HepG2 (cell line): ENCODE results near the gene KLF16. TPM values are rescaled to one million over a fixed set of nuclear protein-coding genes. Genes with fewer than 3 reads are reported as not detected.

ENCODE experiments used
- ATAC-seq: fragments of 200-7000 bp; cut with Tn5 transposase; 3 replicates; pipeline ENCODE4 v1.9.1; 2020; ENCODE audit warnings: mild to moderate bottlenecking, moderate library complexity
- BruUV-seq: library from RNA; stranded (reverse); fragments of 400-500 nt; replicated peaks from 2 replicates; lab custom pipeline; 2021; lab: Mats Ljungman, UMichigan
- CTCF ChIA-PET: fragments of 300-600 bp; formaldehyde crosslinking; extraction: SDS; loops from one replicate; lab custom pipeline; 2021; ENCODE audit warnings: low total read pairs, inconsistent platforms, low intra/inter-chr PET ratio; lab: Yijun Ruan, JAX
- POLR2A ChIA-PET: fragments of 350-600 bp; sonication (Branson Sonifier 250); formaldehyde crosslinking; loops from one replicate; lab custom pipeline; 2020; ENCODE audit warnings: antibody characterized with exemption, inconsistent platforms; lab: Yijun Ruan, JAX
- DNase-seq: peaks from one replicate; pipeline ENCODE4 v3.0.0-alpha.2; 2015; ENCODE audit warnings: low spot score
- FAIRE-seq: peaks from 3 replicates; lab custom pipeline; 2011; peaks lifted over from hg19 to GRCh38; lab: Jason Lieb, UNC
- H2AFZ ChIP-seq: one replicate; pipeline ENCODE4 v1.6.1; 2011; ENCODE audit warnings: low read length, inconsistent platforms
- H3K27ac ChIP-seq: fragments of 300-600 bp; 3 replicates; pipeline ENCODE4 v1.8.0; 2011; ENCODE audit warnings: mixed run types, mild to moderate bottlenecking, mixed read lengths, low read length, inconsistent platforms; ENCODE audit not compliant: insufficient read depth; ENCODE audit errors: extremely low read length
- H3K27me3 ChIP-seq, 2 experiments: fragments of 200-600 bp in 1 of 2; 2 replicates in 1 of 2; 3 replicates in 1 of 2; pipeline versions ENCODE4 v1.6.0 to v1.8.0; 2011; ENCODE audit warnings: low read length in 2 of 2, mild to moderate bottlenecking in 2 of 2, moderate library complexity in 2 of 2, inconsistent platforms in 1 of 2; ENCODE audit not compliant: insufficient read depth in 2 of 2, control insufficient read depth in 1 of 2
- H3K36me3 ChIP-seq, 2 experiments: fragments of 200-600 bp in 1 of 2; replicated peaks in 1 of 2; 2 replicates in 1 of 2; 3 replicates in 1 of 2; pipeline versions ENCODE4 v1.5.1 to v1.8.0; 2011; ENCODE audit warnings: low read length in 2 of 2, inconsistent platforms in 1 of 2; ENCODE audit not compliant: insufficient read depth in 2 of 2, control insufficient read depth in 1 of 2
- H3K4me1 ChIP-seq: 2 replicates; pipeline ENCODE4 v1.5.1; 2012; ENCODE audit warnings: low read length, inconsistent platforms; ENCODE audit not compliant: insufficient read depth
- H3K4me2 ChIP-seq: 2 replicates; pipeline ENCODE4 v1.6.0; 2011; ENCODE audit warnings: low read depth, low read length, inconsistent platforms
- H3K4me3 ChIP-seq, 3 experiments: fragments of 200-600 bp in 1 of 3; sonication (generic), shearing (Covaris generic) in 1 of 3; replicated peaks in 1 of 3; 2 replicates each; pipeline ENCODE4 v1.5.1; 2011 to 2016; ENCODE audit warnings: low read length in 3 of 3, inconsistent platforms in 2 of 3, low read depth in 2 of 3, mild to moderate bottlenecking in 2 of 3, control low read depth in 1 of 3, mixed read lengths in 1 of 3; ENCODE audit not compliant: insufficient read depth in 1 of 3
- H3K79me2 ChIP-seq: one replicate; pipeline ENCODE4 v1.6.1; 2011; ENCODE audit warnings: low read length, inconsistent platforms; ENCODE audit not compliant: insufficient read depth
- H3K9ac ChIP-seq: 2 replicates; pipeline ENCODE4 v1.6.0; 2011; ENCODE audit warnings: mild to moderate bottlenecking, low read depth, low read length, inconsistent platforms; ENCODE audit not compliant: insufficient read depth
- H3K9me3 ChIP-seq: 2 replicates; pipeline ENCODE4 v1.5.1; 2012; ENCODE audit warnings: mild to moderate bottlenecking, low read length
- H4K20me1 ChIP-seq: 2 replicates; pipeline ENCODE4 v1.6.0; 2011; ENCODE audit warnings: inconsistent platforms, mild to moderate bottlenecking, low read length, moderate library complexity; ENCODE audit not compliant: insufficient read depth
- ATF4 ChIP-seq, 2 experiments: fragments of 450-650 bp in 1 of 2; sonication (generic) in 1 of 2; formaldehyde crosslinking; IDR thresholded peaks; 2 replicates each; pipeline versions ENCODE4 v1.5.0 to v1.8.0; 2020 to 2022; ENCODE audit warnings: mild to moderate bottlenecking in 1 of 2, missing genetic modification reagents in 1 of 2
- CHD2 ChIP-seq: IDR thresholded peaks from 2 replicates; pipeline ENCODE4 v1.6.1; 2011; ENCODE audit warnings: low read depth, low read length, improper control_type of control experiment
- DNMT3B ChIP-seq: conservative IDR thresholded peaks from 2 replicates; pipeline ENCODE4 v1.6.1; 2016; ENCODE audit warnings: missing biosample characterization, control low read depth
- ETS1 ChIP-seq: sonication (generic); formaldehyde crosslinking; IDR thresholded peaks from 2 replicates; pipeline ENCODE4 v1.4.0; 2020; ENCODE audit warnings: missing genetic modification reagents
- ETV5 ChIP-seq: IDR thresholded peaks from 2 replicates; pipeline ENCODE4 v1.6.1; 2018; ENCODE audit warnings: missing biosample characterization, missing genetic modification reagents, inconsistent platforms, borderline replicate concordance
- HNF1A ChIP-seq, 2 experiments: sonication (generic) in 1 of 2; formaldehyde crosslinking in 1 of 2; IDR thresholded peaks; 2 replicates each; pipeline versions ENCODE4 v1.4.0 to v1.6.1; 2016 to 2020; ENCODE audit warnings: borderline replicate concordance in 1 of 2, low read depth in 1 of 2, mild to moderate bottlenecking in 1 of 2, missing genetic modification reagents in 1 of 2
- JUND ChIP-seq: sonication (generic); formaldehyde crosslinking; IDR thresholded peaks from 2 replicates; pipeline ENCODE4 v1.8.0; 2022; ENCODE audit warnings: mild to moderate bottlenecking, missing genetic modification reagents
- KDM1A ChIP-seq: IDR thresholded peaks from 2 replicates; pipeline ENCODE4 v1.6.1; 2016; ENCODE audit warnings: missing compliant biosample characterization
- REL ChIP-seq: sonication (generic); formaldehyde crosslinking; conservative IDR thresholded peaks from 2 replicates; pipeline ENCODE4 v1.8.0; 2022; ENCODE audit warnings: mild to moderate bottlenecking, missing genetic modification reagents, moderate library complexity
- ZNF383 ChIP-seq: sonication (generic); formaldehyde crosslinking; IDR thresholded peaks from 2 replicates; pipeline ENCODE4 v1.4.0; 2020; ENCODE audit warnings: missing genetic modification reagents, mild to moderate bottlenecking, borderline replicate concordance
- ZNF430 ChIP-seq: sonication (generic); formaldehyde crosslinking; IDR thresholded peaks from 2 replicates; pipeline ENCODE4 v1.9.0; 2021; ENCODE audit warnings: mild to moderate bottlenecking, missing genetic modification reagents
- ZNF451 ChIP-seq: sonication (generic); formaldehyde crosslinking; IDR thresholded peaks from 2 replicates; pipeline ENCODE4 v1.5.0; 2020; ENCODE audit warnings: mild to moderate bottlenecking, missing genetic modification reagents
- ZNF792 ChIP-seq: IDR thresholded peaks from 2 replicates; pipeline ENCODE4 v1.6.1; 2016
- WGBS: methylation state at CpG from one replicate; pipeline ENCODE4 v1.1.6; 2017; ENCODE audit warnings: low lambda C conversion rate; 5-methylcytosine and 5-hydroxymethylcytosine counted together
- in situ Hi-C: cut with HindIII; loops from 2 replicates; pipeline ENCODE4 v1.10.0; 2017; ENCODE audit warnings: low pct_unique_long_range_greater_than_20kb; ENCODE audit not compliant: extremely low pct_ligation_motif_present
- intact Hi-C: fragments of 100-400 bp; cut with micrococcal nuclease; formaldehyde crosslinking; loops from one replicate; pipeline ENCODE4 v1.10.0; 2022; ENCODE audit not compliant: unreplicated experiment
- polyA plus RNA-seq, 8 experiments: library from polyadenylated mRNA; depleted of rRNA in 3 of 8; stranded (reverse) in 7 of 8; unstranded in 1 of 8; fragments of >200 nt; fragmentation: Illumina TruSeq in 4 of 8; extraction: Trizol in 4 of 8; gene quantifications; 2 replicates each; pipeline versions ENCODE4 v1.2.1 to v1.2.3, GENCODE V29; 2011 to 2016; ENCODE audit warnings: low read depth in 4 of 8, missing spikeins in 1 of 8, mixed read lengths in 1 of 8; ENCODE audit not compliant: insufficient read depth in 1 of 8
- total RNA-seq, 5 experiments: library from RNA; depleted of rRNA; stranded (reverse); fragments of >200 nt; fragmentation: Illumina TruSeq; extraction: Trizol; gene quantifications; 2 replicates each; pipeline ENCODE4 v1.2.3, GENCODE V29; 2016; ENCODE audit warnings: low read depth in 1 of 5

The KLF16 gene
- total and polyA plus RNA-seq, 2 of the 13 experiments (the other 11 are each of a cell fraction or from before 2014, with no cell fraction given), result 3.5 to 6.7 TPM

DNA sequence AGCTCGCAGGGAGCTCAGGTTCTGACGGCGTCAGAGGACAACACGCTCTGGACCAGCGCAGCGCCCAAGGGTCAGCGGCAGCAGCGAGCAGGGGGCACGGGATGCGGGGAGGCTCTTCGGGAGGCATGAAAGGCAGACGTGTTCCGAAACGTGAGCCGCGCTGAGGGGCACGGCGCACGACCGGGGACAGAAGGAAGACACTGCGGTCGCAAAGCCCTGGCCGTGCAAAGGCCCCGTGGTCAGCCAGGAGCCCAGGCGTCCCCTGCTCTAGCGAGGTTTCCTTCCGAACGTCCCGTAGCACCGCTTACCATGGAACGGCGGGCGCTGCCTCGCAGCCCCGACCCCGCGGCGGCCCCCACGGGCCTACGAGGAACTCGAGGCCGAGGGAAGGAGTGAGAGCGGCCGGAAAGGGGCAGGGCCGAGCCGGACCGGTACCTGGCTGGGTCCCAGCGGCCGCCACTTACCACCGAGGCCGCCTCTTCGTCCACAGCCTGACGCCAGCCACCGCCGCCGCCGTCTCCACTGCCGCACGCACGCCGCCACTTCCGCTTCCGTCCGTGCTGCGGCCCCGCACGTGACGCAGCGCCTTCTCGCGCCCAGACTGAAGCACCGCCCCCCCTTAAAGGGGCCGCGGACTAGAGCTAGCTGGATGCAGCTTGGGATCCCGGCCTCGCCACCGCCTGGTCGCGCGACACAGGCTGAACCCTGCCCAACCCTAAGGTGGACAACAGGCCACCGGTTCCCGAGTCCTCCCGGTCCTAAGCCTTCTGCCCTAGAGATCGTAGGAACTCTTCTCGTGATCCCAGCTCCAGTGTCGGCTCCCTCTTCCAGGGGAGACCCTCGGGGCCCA, 12.5 kb upstream of the KLF16 start:
- Histone ChIP-seq H3K27ac (peak overlapping the region; percentile 79), H3K9me3 (no peaks in the 10 kb centered on the region), H3K4me1 (peaks cover 45% of the 10 kb centered on the region), H2AFZ (no peak overlapping the region), H3K4me2 (peak overlapping the region; percentile 97), H3K79me2 (peaks cover 32% of the 10 kb centered on the region), H3K36me3 (peaks cover 0 to 4% of the 10 kb centered on the region in 2 experiments; a peak in 2 of 5 replicates), H3K4me3 (peak overlapping the region; percentile 68 to 99 (median 94)), H3K27me3 (no peaks in the 10 kb centered on the region), H4K20me1 (peaks cover 6% of the 10 kb centered on the region; the same call in 1 of the 2 replicates), H3K9ac (peak overlapping the region; percentile 91)
- FAIRE-seq, result no peak
- ChIA-PET POLR2A (interaction anchor here (0.8 to 2.1 kb wide), 11 partner anchors 9 to 600 kb away, joined by 3 to 13 read pairs (median 5); partner anchors contain the start of genes ABHD17A and GADD45B), CTCF (no interaction called here)
- in situ Hi-C loops (no loop called here), intact Hi-C loops (no loop called here)
- DNase-seq, result peak; percentile 79
- WGBS, result 3% methylated on average over 22 of the region's 87 CpGs
- BruUV-seq, result TSS peak; percentile 81
- peak; percentile 84 for ATAC-seq
- TF ChIP-seq ZNF383, result no peak
- no peak for TF ChIP-seq CHD2
- TF ChIP-seq ETS1, result no peak
- peak; percentile 86 for TF ChIP-seq ZNF792 (CRISPR knock-in tag)
- 0 out of 2 replicates have a peak, but pooled peaks have one; percentile 54 for TF ChIP-seq REL (CRISPR knock-in tag)
- peak; percentile 24; the same call in 1 of the 2 replicates for TF ChIP-seq DNMT3B (CRISPR knock-in tag)
- no peak for TF ChIP-seq ZNF451
- peak; percentile 94 for TF ChIP-seq ETV5
- TF ChIP-seq KDM1A (CRISPR knock-in tag), result no peak
- TF ChIP-seq ZNF430 (CRISPR knock-in tag), result peak; percentile 57; the same call in 1 of the 2 replicates
- TF ChIP-seq HNF1A (IDR thresholded peaks at IDR 0.05; ENCODE audit: low read depth), result no peak
- peak; percentile 83; the same call in 1 of the 2 replicates for TF ChIP-seq HNF1A (CRISPR knock-in tag; IDR thresholded peaks at IDR 0.05; ENCODE audit: borderline replicate concordance)
- 0 out of 2 replicates have a peak, but pooled peaks have one; percentile 12 for TF ChIP-seq JUND (CRISPR knock-in tag)
- TF ChIP-seq ATF4 (CRISPR knock-in tag; IDR thresholded peaks at IDR 0.05), result peak in 1 of 2 experiments; percentile 42; a peak in 1 of 4 replicates
